Muscle layer of duodenum (tissue), 2 donors: ENCODE measurements around the gene CBX8.
A peak's percentile ranks its signal among the peaks of the same experiment; 100 is the strongest.

ENCODE experiments used
- H3K27ac ChIP-seq: one replicate; pipeline ENCODE4 v1.7.0; 2013; ENCODE audit warnings: mild to moderate bottlenecking, low read length
- H3K27me3 ChIP-seq: one replicate; pipeline ENCODE4 v1.7.0; 2013; ENCODE audit warnings: low read depth, mild to moderate bottlenecking, control low read depth, low read length
- H3K36me3 ChIP-seq, 2 donors: one replicate each; pipeline ENCODE4 v1.7.0; 2013; ENCODE audit warnings: low read length in 2 of 2, control low read depth in 1 of 2, mild to moderate bottlenecking in 1 of 2; ENCODE audit not compliant: insufficient read depth in 2 of 2, control insufficient read depth in 1 of 2
- H3K4me1 ChIP-seq, 2 donors: one replicate each; pipeline ENCODE4 v1.7.0; 2013; ENCODE audit warnings: low read length in 2 of 2, mild to moderate bottlenecking in 2 of 2, control low read depth in 1 of 2, moderate library complexity in 1 of 2; ENCODE audit not compliant: insufficient read depth in 2 of 2, control insufficient read depth in 1 of 2
- H3K4me3 ChIP-seq, 2 donors: one replicate each; pipeline ENCODE4 v1.7.0; 2013; ENCODE audit warnings: low read length in 2 of 2, low read depth in 1 of 2, mild to moderate bottlenecking in 1 of 2
- H3K9me3 ChIP-seq, 2 donors: one replicate each; pipeline ENCODE4 v1.7.0; 2013; ENCODE audit warnings: low read length in 2 of 2, control low read depth in 1 of 2, mild to moderate bottlenecking in 1 of 2; ENCODE audit not compliant: control insufficient read depth in 1 of 2
- donor health status: healthy.

The CBX8 gene

GRCh38 chr17:79796763-79797491 is at the start of gene CBX8:
CBX8 (minus strand) TSS chr17:79797077; CDS start chr17:79796998, 79 bp downstream.
- H3K4me3 ChIP-seq = peak within 1 kb of the TSS; percentile 61 to 88
- H3K4me1 ChIP-seq = peaks cover 5 to 49% of the 10 kb centered on the region in 2 donors
- H3K27ac ChIP-seq = no peak within 1 kb of the TSS
- H3K36me3 ChIP-seq = peaks cover 0 to 9% of the 10 kb centered on the region in 2 donors
- no peaks in the 10 kb centered on the region for H3K9me3 ChIP-seq
- H3K27me3 ChIP-seq = peaks cover 49% of the 10 kb centered on the region

- peaks cover 25% of the 10 kb centered on the region for H3K27me3 ChIP-seq
- H3K4me3 ChIP-seq = peak overlapping the region in 1 of 2 donors; percentile 75
- no peaks in the 10 kb centered on the region for H3K36me3 ChIP-seq
- H3K27ac ChIP-seq = peak overlapping the region; percentile 75
- peaks cover 7 to 51% of the 10 kb centered on the region in 2 donors for H3K4me1 ChIP-seq
- no peaks in the 10 kb centered on the region for H3K9me3 ChIP-seq
These were observed 48.7 kb upstream of the CBX8 start for GRCh38 chr17:79845601-79845949.

DNA sequence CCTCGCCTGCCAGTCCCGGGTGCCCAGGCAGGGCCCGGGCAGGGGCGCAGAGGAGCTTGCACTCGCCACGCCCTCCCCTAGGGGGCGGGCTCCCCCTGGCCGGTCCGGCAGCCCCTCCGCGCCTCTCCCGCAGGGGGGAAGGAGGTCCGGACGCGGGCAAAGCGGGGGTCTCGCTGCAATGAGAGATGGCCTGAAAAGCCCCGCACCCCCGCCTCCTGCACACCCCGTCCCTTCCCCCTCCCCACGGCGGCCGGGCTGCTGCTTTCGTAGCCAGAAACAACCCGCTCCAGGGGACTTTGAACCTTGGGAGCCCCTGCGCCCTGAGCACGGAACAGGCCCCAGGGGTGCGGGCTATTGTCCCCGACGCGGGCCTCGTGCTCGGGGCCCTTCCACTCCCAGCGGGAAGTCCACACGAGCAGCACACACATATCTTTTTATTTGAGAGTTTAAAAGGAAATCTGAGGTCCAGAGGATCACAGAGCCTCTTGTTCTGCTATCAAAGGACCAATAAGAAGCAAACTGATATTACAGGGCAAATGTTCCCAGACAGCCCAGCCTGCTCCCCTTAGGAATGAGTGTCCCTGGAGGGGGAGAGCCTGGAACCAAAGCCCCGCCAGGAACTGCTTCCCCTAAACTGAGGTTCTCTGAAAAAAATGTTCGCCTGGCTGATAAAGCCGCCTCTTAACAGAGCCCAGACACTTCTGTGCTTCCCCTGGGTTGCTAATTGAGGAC is 48.2 kb upstream of the CBX8 start:
- H3K9me3 ChIP-seq = no peaks in the 10 kb centered on the region
- peak overlapping the region; percentile 75 for H3K27ac ChIP-seq
- no peaks in the 10 kb centered on the region for H3K36me3 ChIP-seq
- peaks cover 25% of the 10 kb centered on the region for H3K27me3 ChIP-seq
- peak overlapping the region in 1 of 2 donors; percentile 75 for H3K4me3 ChIP-seq
- peaks cover 7 to 57% of the 10 kb centered on the region in 2 donors for H3K4me1 ChIP-seq

DNA sequence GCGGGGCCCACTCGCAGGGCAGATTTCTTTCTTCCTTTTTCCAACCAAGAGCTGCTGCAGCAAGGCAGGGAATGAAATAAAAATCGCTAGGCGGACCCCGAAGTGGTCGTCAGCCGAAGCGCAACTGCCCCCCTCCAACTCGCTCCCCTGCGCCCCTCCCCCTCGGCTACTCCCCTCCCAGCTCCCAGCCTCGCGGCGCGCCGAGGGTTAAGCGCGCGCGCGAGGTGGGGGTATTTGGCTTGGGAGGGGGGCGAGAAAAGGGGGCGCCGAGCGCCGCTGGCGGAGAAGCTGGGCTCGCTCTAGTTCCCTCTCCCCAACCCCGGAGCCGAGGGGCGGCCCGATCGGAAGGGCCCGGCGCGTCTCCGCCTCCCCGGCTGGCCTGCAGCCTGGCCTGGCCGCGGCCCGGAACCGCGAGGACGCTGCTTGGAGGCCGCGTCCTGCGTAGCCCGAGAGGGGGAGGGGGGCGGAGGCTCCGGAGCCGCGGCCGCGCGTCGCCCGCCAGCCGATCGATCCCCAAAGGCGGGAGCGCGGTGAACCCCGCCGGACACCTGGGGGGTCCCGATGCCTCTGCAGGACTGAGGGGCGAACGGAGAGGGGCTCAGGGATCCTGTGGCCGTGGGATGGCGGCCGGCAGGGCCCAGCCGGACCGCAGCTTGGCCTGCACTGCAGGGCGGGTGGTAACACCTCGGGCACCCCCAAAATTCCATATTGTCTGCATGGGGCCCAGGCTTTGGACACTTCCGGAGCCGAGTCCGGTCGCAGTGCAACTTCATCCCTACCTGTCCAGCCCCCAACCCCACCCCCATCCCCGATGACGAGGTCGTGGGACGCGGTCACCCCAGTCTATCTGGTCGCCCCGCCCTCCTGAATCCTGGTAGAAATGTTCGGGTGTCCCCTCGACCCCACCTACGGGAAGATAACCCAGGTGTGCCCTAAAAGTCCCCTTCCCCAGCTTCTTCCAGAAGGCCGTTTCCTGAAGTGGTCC is 47.2 kb upstream of the CBX8 start:
- no peaks in the 10 kb centered on the region for H3K36me3 ChIP-seq
- peaks cover 25% of the 10 kb centered on the region for H3K27me3 ChIP-seq
- H3K4me3 ChIP-seq = peak overlapping the region; percentile 48 to 75
- peaks cover 7 to 62% of the 10 kb centered on the region in 2 donors for H3K4me1 ChIP-seq
- H3K9me3 ChIP-seq = no peaks in the 10 kb centered on the region
- no peak overlapping the region for H3K27ac ChIP-seq

DNA sequence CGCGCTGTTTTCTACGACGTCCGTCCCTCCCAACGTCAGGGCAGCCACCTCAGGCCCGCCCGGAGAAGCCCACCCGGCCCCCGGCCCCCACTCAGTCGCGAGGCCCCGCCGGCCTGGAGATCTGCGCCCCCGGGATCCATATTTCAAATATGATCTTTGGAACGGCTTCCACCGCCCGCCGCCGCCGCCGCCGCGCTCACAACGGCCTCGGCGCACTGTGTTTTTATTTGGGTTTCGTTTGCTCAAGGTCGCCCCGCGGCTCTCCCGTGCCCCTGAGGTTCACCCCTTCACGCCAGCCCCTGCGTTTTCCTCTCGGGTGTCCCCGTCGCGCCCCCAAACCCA is 46.6 kb upstream of the CBX8 start:
- peaks cover 7 to 62% of the 10 kb centered on the region in 2 donors for H3K4me1 ChIP-seq

GRCh38 chr17:79842656-79843473 is 46.0 kb upstream of the CBX8 start:
- Histone ChIP-seq H3K9me3 (no peaks in the 10 kb centered on the region), H3K4me3 (peak overlapping the region in 1 of 2 donors; percentile 75), H3K27me3 (peaks cover 25% of the 10 kb centered on the region), H3K4me1 (peaks cover 7 to 65% of the 10 kb centered on the region in 2 donors), H3K27ac (no peak overlapping the region), H3K36me3 (no peaks in the 10 kb centered on the region)

More for the DNA sequence above, 46.6 kb upstream of the CBX8 start:
- no peak overlapping the region for H3K27ac ChIP-seq
- H3K4me3 ChIP-seq = peak overlapping the region; percentile 48 to 75
- peaks cover 25% of the 10 kb centered on the region for H3K27me3 ChIP-seq
- H3K36me3 ChIP-seq = no peaks in the 10 kb centered on the region
- H3K9me3 ChIP-seq = no peaks in the 10 kb centered on the region

DNA sequence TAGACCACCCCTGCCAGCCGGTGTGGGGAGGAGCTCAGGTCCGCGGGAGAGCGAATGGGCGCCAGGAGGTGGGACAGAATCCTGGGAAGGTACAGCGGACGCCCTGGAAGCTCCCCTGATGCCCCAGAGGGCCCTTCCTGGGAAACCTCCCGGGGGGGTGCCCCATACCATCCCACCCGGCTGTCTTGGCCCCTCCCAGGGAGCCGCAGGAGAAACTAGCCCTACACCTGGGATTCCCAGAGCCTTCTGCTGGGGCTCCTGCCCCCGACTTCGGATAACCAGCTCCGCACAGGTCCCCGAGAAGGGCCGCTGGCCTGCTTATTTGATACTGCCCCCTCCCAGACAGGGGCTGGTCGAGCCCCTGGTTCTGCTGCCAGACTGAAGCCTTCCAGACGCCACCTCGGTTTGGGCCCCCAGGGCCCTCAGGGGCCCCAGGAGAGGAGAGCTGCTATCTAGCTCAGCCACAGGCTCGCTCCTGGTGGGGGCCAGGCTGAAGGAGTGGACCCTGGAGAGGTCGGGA is 45.3 kb upstream of the CBX8 start:
- Histone ChIP-seq H3K27ac (no peak overlapping the region), H3K9me3 (no peaks in the 10 kb centered on the region), H3K4me1 (peaks cover 7 to 72% of the 10 kb centered on the region in 2 donors), H3K27me3 (peaks cover 25% of the 10 kb centered on the region), H3K4me3 (no peak overlapping the region), H3K36me3 (no peaks in the 10 kb centered on the region)

DNA sequence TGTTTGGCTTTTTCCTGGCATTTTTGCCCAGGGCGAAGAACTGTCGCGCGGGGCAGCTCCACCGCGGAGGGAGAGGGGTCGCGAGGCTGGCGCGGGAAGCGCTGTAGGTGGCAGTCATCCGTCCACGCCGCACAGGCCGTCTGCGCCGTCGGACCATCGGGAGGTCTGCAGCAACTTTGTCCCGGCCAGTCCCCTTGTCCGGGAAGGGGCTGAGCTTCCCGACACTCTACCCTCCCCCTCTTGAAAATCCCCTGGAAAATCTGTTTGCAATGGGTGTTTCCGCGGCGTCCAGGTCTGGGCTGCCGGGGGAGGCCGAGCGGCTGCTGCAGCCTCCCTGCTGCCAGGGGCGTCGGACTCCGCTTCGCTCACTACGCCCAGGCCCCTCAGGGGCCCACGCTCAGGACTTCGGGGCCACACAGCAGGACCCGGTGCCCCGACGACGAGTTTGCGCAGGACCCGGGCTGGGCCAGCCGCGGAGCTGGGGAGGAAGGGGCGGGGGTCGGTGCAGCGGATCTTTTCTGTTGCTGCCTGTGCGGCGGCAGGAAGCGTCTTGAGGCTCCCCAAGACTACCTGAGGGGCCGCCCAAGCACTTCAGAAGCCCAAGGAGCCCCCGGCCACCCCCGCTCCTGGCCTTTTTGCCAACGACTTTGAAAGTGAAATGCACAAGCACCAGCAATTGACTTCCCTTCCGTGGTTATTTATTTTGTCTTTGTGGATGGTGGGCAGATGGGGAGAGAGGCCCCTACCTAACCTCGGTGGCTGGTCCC is 44.7 kb upstream of the CBX8 start:
- peaks cover 25% of the 10 kb centered on the region for H3K27me3 ChIP-seq

GRCh38 chr17:79840989-79841286 is 44.1 kb upstream of the CBX8 start:
- peaks cover 0 to 4% of the 10 kb centered on the region in 2 donors for H3K36me3 ChIP-seq
- no peak overlapping the region for H3K27ac ChIP-seq
- H3K4me1 ChIP-seq = peaks cover 10 to 84% of the 10 kb centered on the region in 2 donors
- H3K27me3 ChIP-seq = peaks cover 25% of the 10 kb centered on the region
- peak overlapping the region in 1 of 2 donors; percentile 64 for H3K4me3 ChIP-seq
- no peaks in the 10 kb centered on the region for H3K9me3 ChIP-seq

More for the DNA sequence above, 44.7 kb upstream of the CBX8 start:
- Histone ChIP-seq H3K9me3 (no peaks in the 10 kb centered on the region), H3K36me3 (no peaks in the 10 kb centered on the region), H3K4me3 (no peak overlapping the region), H3K4me1 (peaks cover 7 to 78% of the 10 kb centered on the region in 2 donors), H3K27ac (no peak overlapping the region)
